ENCODE data around the gene BCAM.

The BCAM gene

DNA sequence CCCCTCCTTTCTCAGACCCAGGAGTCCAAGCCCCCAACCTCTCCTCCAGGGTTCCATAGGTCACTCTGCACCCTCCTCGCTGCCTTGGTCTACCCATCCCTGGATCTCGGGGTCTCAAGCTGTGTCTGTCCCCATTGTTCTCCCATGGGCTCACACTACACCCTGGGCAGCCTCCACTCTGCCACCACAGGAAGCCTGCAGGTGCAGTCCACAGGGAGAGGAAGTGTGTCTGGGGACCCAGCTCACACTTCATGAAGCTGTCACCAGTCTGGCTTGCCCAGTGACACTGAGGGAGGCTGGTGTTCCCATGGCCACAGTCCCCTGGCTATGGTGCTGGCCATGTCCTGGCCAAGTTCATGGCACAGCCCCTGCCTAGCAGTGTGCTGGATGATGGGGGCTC is 42.5 kb downstream of the BCAM start:
- H3K27ac ChIP-seq (ENCODE audit: extremely low read depth, low read depth, low read length): no peak overlapping the region
- H3K9me3 ChIP-seq (ENCODE audit: control insufficient read depth, insufficient read depth, low read depth, low read length): no peaks in the 10 kb centered on the region
- ChIA-PET CTCF (interaction anchor here (0.6 to 1.1 kb wide), 3 partner anchors 49 to 280 kb away, joined by 3 to 4 read pairs (median 3); no protein-coding TSS in a partner anchor), POLR2A (no interaction called here)
- peaks cover 24% of the 10 kb centered on the region for H3K4me1 ChIP-seq (ENCODE audit: control insufficient read depth, insufficient read depth, low read length)
- TF ChIP-seq ZNF175 (tag by site-specific recombination; IDR thresholded peaks at IDR 0.05) (no peak), IKZF3 (tag by site-specific recombination; IDR thresholded peaks at IDR 0.05) (no peak), ZIC2 (tag by site-specific recombination; IDR thresholded peaks at IDR 0.05) (peak; percentile 65), SETDB1 (IDR thresholded peaks at IDR 0.05; ENCODE audit: insufficient read length, low read length) (no peak)
- TF ChIP-seq, protein P1, sequence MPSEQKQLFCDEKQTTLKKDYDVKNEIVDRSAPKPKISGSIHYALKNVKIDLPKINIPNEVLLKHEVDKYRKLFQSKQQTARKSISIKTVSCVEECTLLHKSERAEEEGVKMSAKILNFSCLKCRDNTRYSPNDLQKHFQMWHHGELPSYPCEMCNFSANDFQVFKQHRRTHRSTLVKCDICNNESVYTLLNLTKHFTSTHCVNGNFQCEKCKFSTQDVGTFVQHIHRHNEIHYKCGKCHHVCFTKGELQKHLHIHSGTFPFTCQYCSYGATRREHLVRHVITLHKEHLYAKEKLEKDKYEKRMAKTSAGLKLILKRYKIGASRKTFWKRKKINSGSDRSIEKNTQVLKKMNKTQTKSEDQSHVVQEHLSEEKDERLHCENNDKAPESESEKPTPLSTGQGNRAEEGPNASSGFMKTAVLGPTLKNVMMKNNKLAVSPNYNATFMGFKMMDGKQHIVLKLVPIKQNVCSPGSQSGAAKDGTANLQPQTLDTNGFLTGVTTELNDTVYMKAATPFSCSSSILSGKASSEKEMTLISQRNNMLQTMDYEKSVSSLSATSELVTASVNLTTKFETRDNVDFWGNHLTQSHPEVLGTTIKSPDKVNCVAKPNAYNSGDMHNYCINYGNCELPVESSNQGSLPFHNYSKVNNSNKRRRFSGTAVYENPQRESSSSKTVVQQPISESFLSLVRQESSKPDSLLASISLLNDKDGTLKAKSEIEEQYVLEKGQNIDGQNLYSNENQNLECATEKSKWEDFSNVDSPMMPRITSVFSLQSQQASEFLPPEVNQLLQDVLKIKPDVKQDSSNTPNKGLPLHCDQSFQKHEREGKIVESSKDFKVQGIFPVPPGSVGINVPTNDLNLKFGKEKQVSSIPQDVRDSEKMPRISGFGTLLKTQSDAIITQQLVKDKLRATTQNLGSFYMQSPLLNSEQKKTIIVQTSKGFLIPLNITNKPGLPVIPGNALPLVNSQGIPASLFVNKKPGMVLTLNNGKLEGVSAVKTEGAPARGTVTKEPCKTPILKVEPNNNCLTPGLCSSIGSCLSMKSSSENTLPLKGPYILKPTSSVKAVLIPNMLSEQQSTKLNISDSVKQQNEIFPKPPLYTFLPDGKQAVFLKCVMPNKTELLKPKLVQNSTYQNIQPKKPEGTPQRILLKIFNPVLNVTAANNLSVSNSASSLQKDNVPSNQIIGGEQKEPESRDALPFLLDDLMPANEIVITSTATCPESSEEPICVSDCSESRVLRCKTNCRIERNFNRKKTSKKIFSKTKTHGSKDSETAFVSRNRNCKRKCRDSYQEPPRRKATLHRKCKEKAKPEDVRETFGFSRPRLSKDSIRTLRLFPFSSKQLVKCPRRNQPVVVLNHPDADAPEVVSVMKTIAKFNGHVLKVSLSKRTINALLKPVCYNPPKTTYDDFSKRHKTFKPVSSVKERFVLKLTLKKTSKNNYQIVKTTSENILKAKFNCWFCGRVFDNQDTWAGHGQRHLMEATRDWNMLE (tag by site-specific recombination; conservative IDR thresholded peaks at IDR 0.05; ENCODE audit: low read depth): no peak
- H3K4me3 ChIP-seq (ENCODE audit: low read depth, low read length): no peak overlapping the region
- H3K36me3 ChIP-seq (ENCODE audit: control insufficient read depth in 2 of 2, insufficient read depth in 1 of 2, low read length in 2 of 2): peaks cover 10 to 15% of the 10 kb centered on the region in 2 experiments; a peak in 2 of 3 replicates

DNA sequence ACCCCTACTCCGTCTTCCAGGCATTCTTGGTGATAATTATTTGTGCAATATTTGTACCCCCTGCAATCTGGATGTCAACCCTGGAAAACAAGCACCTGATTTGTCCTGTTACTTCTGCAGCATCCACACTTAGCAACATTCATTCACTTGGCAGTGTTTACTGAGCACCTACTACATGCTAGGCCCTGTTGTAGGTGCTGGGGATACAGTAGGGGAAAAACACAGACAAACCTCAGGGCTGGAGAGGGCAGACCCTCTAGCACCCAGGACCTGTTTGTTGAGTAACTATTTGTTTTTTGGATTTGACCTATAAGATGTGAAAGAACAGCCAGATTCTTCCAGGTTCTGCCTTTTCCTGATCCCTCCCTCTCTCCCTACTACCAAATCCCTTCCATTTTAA is 46.7 kb downstream of the BCAM start:
- no peak overlapping the region for H3K27ac ChIP-seq (ENCODE audit: extremely low read depth, low read depth, low read length)
- peaks cover 12% of the 10 kb centered on the region for H3K4me1 ChIP-seq (ENCODE audit: control insufficient read depth, insufficient read depth, low read length)
- ChIA-PET POLR2A (no interaction called here), CTCF (interaction anchor here (0.6 to 1.0 kb wide), 3 partner anchors 11 to 127 kb away, joined by 3 to 6 read pairs (median 3); no protein-coding TSS in a partner anchor)
- H3K9me3 ChIP-seq (ENCODE audit: control insufficient read depth, insufficient read depth, low read depth, low read length): no peaks in the 10 kb centered on the region
- TF ChIP-seq ZNF664 (tag by site-specific recombination; IDR thresholded peaks at IDR 0.05): peak; percentile 95
- TF ChIP-seq, protein P2, sequence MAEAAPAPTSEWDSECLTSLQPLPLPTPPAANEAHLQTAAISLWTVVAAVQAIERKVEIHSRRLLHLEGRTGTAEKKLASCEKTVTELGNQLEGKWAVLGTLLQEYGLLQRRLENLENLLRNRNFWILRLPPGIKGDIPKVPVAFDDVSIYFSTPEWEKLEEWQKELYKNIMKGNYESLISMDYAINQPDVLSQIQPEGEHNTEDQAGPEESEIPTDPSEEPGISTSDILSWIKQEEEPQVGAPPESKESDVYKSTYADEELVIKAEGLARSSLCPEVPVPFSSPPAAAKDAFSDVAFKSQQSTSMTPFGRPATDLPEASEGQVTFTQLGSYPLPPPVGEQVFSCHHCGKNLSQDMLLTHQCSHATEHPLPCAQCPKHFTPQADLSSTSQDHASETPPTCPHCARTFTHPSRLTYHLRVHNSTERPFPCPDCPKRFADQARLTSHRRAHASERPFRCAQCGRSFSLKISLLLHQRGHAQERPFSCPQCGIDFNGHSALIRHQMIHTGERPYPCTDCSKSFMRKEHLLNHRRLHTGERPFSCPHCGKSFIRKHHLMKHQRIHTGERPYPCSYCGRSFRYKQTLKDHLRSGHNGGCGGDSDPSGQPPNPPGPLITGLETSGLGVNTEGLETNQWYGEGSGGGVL (tag by site-specific recombination; IDR thresholded peaks at IDR 0.05): no peak
- peaks cover 19 to 26% of the 10 kb centered on the region in 2 experiments; a peak in 2 of 3 replicates for H3K36me3 ChIP-seq (ENCODE audit: control insufficient read depth in 2 of 2, insufficient read depth in 1 of 2, low read length in 2 of 2)
- no peak overlapping the region for H3K4me3 ChIP-seq (ENCODE audit: low read depth, low read length)

DNA sequence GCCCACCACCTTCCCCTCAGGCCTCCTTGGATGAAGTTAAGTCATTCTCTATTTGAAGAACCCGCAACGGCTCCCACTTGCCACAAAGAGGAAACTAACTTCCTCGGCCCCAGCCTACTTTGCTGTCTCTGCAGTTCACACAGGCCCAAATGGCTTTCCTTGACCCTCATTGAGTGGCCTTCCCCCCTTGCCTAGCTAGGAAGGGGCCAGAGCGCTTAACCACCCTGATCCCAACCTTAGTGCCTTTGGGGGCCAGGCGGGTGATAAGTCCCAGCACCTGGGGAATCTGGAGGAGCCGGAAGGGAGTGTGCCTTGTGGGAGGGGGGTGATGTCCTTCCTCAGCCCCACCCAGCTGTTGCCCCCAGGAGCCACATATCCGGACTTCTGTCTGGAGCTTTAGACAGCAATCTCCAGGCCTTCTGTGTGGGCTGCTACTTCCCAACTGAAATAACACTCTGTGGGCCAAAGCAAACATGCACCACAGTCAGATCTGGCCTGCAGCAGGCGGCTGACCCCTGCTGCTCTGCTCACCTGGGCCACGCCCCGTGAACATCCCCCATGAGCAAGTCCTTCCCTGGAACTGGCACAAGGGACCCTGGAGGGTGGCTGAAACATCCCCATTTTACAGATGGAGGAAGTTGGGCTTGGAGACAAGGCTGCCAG is 47.6 kb downstream of the BCAM start:
- peaks cover 22 to 23% of the 10 kb centered on the region in 2 experiments; a peak in 2 of 3 replicates for H3K36me3 ChIP-seq (ENCODE audit: control insufficient read depth in 2 of 2, insufficient read depth in 1 of 2, low read length in 2 of 2)
- H3K27ac ChIP-seq (ENCODE audit: extremely low read depth, low read depth, low read length): peak overlapping the region; percentile 39; the same call in 1 of the 2 replicates
- H3K9me3 ChIP-seq (ENCODE audit: control insufficient read depth, insufficient read depth, low read depth, low read length): no peaks in the 10 kb centered on the region
- TF ChIP-seq ZXDB (tag by site-specific recombination; IDR thresholded peaks at IDR 0.05) (0 out of 2 replicates have a peak, but pooled peaks have one; percentile 34), ZNF2 (tag by site-specific recombination; IDR thresholded peaks at IDR 0.05) (no peak), ZFHX2 (tag by site-specific recombination; conservative IDR thresholded peaks at IDR 0.05) (peak; percentile 69), ZNF391 (tag by site-specific recombination; IDR thresholded peaks at IDR 0.05; ENCODE audit: borderline replicate concordance, low read depth) (no peak), ZNF48 (tag by site-specific recombination; IDR thresholded peaks at IDR 0.05) (no peak), PRDM1 (tag by site-specific recombination; IDR thresholded peaks at IDR 0.05) (no peak), OSR2 (tag by site-specific recombination; IDR thresholded peaks at IDR 0.05) (peak; percentile 44), ZBTB20 (tag by site-specific recombination; IDR thresholded peaks at IDR 0.05) (no peak), ZNF19 (tag by site-specific recombination; IDR thresholded peaks at IDR 0.05; ENCODE audit: low read depth) (no peak), EGR2 (tag by site-specific recombination; IDR thresholded peaks at IDR 0.05; ENCODE audit: low read depth) (peak; percentile 75; the same call in 1 of the 2 replicates), KLF1 (tag by site-specific recombination; IDR thresholded peaks at IDR 0.05) (peak; percentile 31; the same call in 1 of the 2 replicates), ZIC2 (tag by site-specific recombination; IDR thresholded peaks at IDR 0.05) (peak; percentile 63), GLIS1 (tag by site-specific recombination; IDR thresholded peaks at IDR 0.05) (peak; percentile 90), ZBTB7A (tag by site-specific recombination; IDR thresholded peaks at IDR 0.05; ENCODE audit: low read depth) (no peak), KLF7 (tag by site-specific recombination; IDR thresholded peaks at IDR 0.05; ENCODE audit: borderline replicate concordance) (peak; percentile 62; the same call in 1 of the 2 replicates)
- TF ChIP-seq, protein P3, sequence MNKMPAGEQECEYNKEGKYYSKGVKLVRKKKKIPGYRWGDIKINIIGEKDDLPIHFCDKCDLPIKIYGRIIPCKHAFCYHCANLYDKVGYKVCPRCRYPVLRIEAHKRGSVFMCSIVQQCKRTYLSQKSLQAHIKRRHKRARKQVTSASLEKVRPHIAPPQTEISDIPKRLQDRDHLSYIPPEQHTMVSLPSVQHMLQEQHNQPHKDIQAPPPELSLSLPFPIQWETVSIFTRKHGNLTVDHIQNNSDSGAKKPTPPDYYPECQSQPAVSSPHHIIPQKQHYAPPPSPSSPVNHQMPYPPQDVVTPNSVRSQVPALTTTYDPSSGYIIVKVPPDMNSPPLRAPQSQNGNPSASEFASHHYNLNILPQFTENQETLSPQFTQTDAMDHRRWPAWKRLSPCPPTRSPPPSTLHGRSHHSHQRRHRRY (tag by site-specific recombination; IDR thresholded peaks at IDR 0.05): no peak
- H3K4me3 ChIP-seq (ENCODE audit: low read depth, low read length): no peak overlapping the region
- H3K4me1 ChIP-seq (ENCODE audit: control insufficient read depth, insufficient read depth, low read length): peaks cover 12% of the 10 kb centered on the region
- ChIA-PET CTCF (interaction anchor here (0.6 to 1.0 kb wide), 4 partner anchors 12 to 70 kb away, joined by 3 to 4 read pairs (median 3); no protein-coding TSS in a partner anchor), POLR2A (interaction anchor here (1.5 kb wide), 1 partner anchor 48 kb away, joined by 5 read pairs; the partner anchor contains the start of gene BCAM)

Measured in HEK293 (cell line).